GM19463 (cell line): ENCODE data around the gene MBD3L3.
"Not testable (repeated sequence)": the region's sequence is repeated elsewhere in the genome, so short reads cannot be mapped to it uniquely, and the experiment has no call there.

Experiments used
- ATAC-seq: cut with Tn5 transposase; IDR thresholded peaks from one replicate; pipeline ENCODE4 v1.9.1; 2021; ENCODE audit warnings: mild to moderate bottlenecking, moderate library complexity; ENCODE audit not compliant: unreplicated experiment

MBD3L3 gene

GRCh38 chr19:7063764-7064418 lies 5.4 kb upstream of the MBD3L3 start:
- no peak for ATAC-seq

- no peak for ATAC-seq
These were observed 4.9 kb upstream of the MBD3L3 start for GRCh38 chr19:7063339-7063738.

GRCh38 chr19:7059977-7060376 lies 1.5 kb upstream of the MBD3L3 start:
- not testable (repeated sequence) for ATAC-seq

GRCh38 chr19:7056371-7056770 lies 2.1 kb downstream of the MBD3L3 start:
- ATAC-seq = not testable (repeated sequence)

GRCh38 chr19:7055679-7056078 lies 2.8 kb downstream of the MBD3L3 start:
- ATAC-seq = not testable (repeated sequence)

- ATAC-seq = not testable (repeated sequence)
These were observed 3.7 kb downstream of the MBD3L3 start for GRCh38 chr19:7054635-7055368.

GRCh38 chr19:7052896-7053295 lies 5.6 kb downstream of the MBD3L3 start:
- ATAC-seq = not testable (repeated sequence)

GRCh38 chr19:7051421-7051820 lies 7.1 kb downstream of the MBD3L3 start:
- ATAC-seq = not testable (repeated sequence)

GRCh38 chr19:7049021-7049420 lies 9.5 kb downstream of the MBD3L3 start, which contains the start of gene MBD3L2:
MBD3L2 (plus strand) TSS chr19:7049321; CDS start chr19:7049374, 53 bp downstream.
- not testable (repeated sequence) for ATAC-seq

GRCh38 chr19:7041563-7041962 lies 16.9 kb downstream of the MBD3L3 start:
- ATAC-seq = not testable (repeated sequence)

- ATAC-seq = not testable (repeated sequence)
These were observed 18.4 kb downstream of the MBD3L3 start, which contains the start of gene MBD3L4 for GRCh38 chr19:7040079-7040478. MBD3L4 (minus strand) TSS chr19:7040179; CDS start chr19:7040144, 35 bp downstream.

GRCh38 chr19:7030278-7030677 lies 28.2 kb downstream of the MBD3L3 start, which contains the start of gene MBD3L5:
MBD3L5 (plus strand) TSS chr19:7030578; CDS start chr19:7030612, 34 bp downstream.
- ATAC-seq = not testable (repeated sequence)

- ATAC-seq = not testable (repeated sequence)
These were observed 29.7 kb downstream of the MBD3L3 start for GRCh38 chr19:7028790-7029189.

GRCh38 chr19:7021331-7021730 lies 37.1 kb downstream of the MBD3L3 start, which contains the start of gene MBD3L2B:
MBD3L2B (minus strand) TSS chr19:7021431; CDS start chr19:7021397, 34 bp downstream.
- ATAC-seq = not testable (repeated sequence)

- ATAC-seq = no peak
These were observed 39.6 kb downstream of the MBD3L3 start for GRCh38 chr19:7018828-7019227.

- no peak for ATAC-seq
These were observed 44.8 kb downstream of the MBD3L3 start for GRCh38 chr19:7013678-7014077.

- no peak for ATAC-seq
These were observed 47.5 kb downstream of the MBD3L3 start for GRCh38 chr19:7010722-7011593.

GRCh38 chr19:7007859-7008258 lies 50.6 kb downstream of the MBD3L3 start:
- ATAC-seq = no peak
